HS-5 (cell line): ENCODE data around the gene DRICH1.
"Not testable (repeated sequence)": the region's sequence is repeated elsewhere in the genome, so short reads cannot be mapped to it uniquely, and the experiment has no call there.

Experiments used
- DNase-seq: peaks from one replicate; pipeline ENCODE4 v3.0.0-alpha.2; 2012; ENCODE audit warnings: low read depth

Gene DRICH1

GRCh38 chr22:23649071-23649501 lies 17.0 kb upstream of the DRICH1 start:
- no peak for DNase-seq

GRCh38 chr22:23646526-23646925 lies 14.4 kb upstream of the DRICH1 start:
- not testable (repeated sequence) for DNase-seq

DNA sequence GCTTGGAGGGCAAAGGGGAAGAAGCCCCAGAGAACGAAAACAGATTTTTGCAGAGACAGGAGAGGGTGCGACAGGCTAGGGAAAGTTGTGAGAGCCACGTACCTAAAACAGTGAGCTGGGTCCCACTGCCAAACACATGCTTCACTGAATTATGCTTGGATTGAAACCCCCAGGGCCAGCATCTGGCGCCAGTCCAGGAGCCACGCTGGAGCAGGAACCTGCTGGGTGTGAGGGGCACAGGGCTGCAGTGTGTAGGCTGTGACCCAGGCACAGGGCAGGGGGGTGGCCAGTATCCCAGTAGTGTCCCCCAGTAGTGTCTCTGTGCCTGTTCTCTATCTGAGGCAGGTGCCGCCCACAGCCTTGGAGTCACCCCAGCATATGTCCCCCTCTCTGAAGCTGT lies 8.1 kb upstream of the DRICH1 start:
- DNase-seq: not testable (repeated sequence)

- no peak for DNase-seq
Observed at GRCh38 chr22:23639661-23640060, 7.5 kb upstream of the DRICH1 start.

DNA sequence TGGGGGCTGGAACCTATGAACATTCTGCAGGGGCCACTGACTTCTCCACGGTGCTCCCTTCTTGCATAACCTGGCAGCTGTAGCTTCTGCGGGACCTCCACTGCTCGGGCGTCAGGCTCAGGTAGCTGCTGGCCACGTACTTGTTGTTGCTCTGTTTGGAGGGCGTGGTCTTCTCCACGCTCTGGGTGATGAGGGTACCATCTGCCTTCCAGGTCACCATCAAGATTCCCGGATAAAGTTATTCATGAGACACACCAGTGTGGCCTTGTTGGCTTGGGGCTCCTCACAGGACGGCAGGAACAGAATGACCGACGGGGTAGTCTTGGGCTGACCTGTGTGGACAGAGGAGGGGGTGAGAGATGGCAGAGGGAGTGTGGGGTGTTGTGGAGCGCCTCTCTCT lies 6.5 kb upstream of the DRICH1 start:
- no peak for DNase-seq

DNA sequence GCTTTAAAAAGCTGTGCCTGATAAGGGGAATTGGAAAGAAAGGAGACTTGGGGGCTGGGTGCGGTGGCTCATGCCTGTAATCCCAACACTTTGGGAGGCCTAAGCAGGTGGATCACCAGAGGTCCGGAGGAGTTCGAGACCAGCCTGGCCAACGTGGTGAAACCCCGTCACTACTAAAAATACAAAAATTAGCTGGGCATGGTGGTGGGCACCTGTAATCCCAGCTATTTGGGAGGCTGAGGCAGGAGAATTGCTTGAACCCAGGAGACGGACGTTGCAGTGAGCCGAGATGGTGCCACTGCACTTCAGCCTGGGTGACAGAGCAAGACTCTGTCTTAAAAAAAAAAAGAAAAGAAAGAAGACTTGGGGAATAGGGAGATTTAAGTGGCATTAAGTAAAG lies 3.2 kb upstream of the DRICH1 start:
- DNase-seq: not testable (repeated sequence)

DNA sequence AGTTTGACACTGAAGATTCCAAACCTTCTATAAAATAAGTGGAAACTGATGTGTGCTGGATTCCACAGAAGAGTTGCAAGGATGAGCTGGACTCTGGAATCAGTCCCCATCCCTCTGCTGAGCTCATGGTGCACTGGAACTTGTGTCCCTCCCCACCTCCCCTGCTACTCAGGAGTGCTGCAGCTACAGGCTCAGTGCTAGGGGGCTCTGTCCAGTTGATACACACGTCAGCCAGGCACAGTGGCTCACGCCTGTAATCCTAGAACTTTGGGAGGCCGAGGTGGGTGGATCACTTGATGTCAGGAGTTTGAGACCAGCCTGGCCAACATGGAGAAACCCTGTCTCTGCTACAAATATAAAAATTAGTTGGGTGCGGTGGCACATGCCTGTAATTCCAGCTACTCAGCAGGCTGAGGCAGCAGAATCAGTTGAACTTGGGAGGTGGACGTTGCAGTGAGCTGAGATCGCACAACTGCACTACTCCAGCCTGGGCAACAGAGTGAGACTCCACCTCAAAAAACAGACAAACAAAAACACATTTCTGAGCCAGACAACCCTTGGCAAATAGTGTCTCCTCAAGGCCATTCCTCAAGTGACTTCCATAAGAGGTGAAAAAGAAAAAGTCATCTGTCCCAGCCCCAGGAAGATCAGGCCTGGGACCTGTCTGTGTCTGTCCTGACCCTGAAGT lies 3.9 kb downstream of the DRICH1 start:
- not testable (repeated sequence) for DNase-seq

GRCh38 chr22:23627401-23628055 lies 4.6 kb downstream of the DRICH1 start:
- peak; percentile 18 for DNase-seq

DNA sequence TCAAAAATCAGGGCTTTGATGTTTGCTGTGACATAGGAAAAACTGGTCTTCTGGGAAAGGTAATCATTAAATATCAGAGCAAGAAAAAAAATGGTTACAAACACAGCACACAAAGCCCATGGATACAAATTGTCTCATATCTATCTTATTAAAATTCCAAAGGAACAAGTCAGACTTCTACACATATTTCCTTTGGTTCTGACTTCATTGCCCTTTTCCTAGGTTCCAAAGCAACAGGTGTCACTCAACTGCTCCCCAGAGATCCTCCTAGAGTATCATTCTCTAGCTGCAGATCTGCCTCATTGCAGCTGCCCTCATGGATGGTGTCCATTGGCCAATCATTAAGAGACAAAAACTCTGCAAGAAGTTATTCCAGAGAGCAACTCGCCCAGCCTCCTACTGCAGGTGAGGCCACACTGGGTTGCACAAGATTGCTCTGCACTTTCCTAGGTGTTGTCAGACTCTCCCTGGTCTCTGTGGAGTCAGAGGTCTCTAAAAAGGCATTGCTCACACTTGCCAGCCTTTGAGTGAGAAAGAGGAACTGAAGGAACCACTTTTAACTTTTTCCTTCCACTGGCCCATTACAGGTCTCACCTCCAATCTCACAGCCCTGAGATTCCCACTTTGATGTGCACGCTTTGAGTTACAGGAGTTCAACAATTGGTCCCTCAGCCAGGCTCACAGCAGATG lies 5.7 kb downstream of the DRICH1 start:
- no peak for DNase-seq

DNA sequence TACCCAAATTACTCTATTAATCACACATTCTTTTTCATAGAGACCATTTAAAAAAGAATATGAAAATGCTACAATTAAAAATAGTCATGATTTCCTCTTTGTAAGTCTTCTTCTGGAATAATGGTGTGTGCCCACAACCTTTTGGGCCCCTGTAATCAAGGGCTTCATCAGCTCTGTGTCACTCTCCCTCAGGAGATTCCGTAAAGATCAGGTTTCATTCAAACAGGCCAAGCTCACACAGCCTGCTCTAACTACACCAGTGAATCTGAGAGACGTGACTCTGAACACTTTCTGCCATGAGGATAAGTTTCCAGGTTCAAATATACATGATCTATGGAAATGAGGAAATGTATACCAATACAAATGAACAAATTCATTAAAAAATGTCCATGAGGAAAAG lies 9.5 kb downstream of the DRICH1 start:
- no peak for DNase-seq

- DNase-seq: not testable (repeated sequence)
Observed at GRCh38 chr22:23621916-23622315, 10.2 kb downstream of the DRICH1 start.

GRCh38 chr22:23621082-23621780 lies 10.9 kb downstream of the DRICH1 start:
- no peak for DNase-seq

GRCh38 chr22:23613193-23613972 lies 18.7 kb downstream of the DRICH1 start:
- DNase-seq: no peak

DNA sequence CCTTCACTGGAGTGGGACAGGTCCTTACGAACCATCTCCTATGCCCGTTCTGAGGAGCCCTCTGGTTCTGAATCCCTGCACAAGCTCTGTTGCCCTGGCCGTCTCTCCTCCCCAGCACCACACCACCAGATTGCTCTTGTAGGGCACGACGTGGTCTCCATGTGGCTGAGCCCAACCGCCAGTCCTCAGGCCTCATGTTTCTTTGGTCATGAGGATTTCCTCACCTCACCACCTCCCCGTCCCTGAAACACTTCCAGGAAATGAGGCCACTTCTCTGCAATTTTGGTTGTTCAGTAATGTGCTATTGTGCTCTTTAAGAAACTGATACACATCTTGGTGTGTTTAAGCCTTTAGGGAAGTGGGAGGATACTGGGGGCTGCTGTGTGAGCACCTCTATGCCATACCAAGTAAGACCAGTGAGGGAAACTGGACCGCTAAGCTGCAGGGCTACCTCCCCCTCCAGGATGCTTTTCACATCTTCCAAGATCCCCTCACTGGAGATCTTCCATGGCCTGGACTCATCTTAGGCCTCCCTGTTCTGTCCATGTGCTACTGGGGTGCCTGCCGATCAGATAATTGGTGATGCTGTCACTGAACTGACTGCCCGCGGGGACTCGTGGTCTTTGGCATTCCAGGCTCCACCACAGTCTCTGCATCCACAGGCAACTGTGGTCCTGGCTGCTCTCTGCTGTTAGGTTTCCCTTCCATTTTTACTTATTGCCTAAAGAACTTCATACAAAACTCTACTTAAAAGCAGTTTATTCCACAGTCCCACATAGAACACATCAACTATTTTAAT lies 21.9 kb downstream of the DRICH1 start:
- DNase-seq: no peak

DNA sequence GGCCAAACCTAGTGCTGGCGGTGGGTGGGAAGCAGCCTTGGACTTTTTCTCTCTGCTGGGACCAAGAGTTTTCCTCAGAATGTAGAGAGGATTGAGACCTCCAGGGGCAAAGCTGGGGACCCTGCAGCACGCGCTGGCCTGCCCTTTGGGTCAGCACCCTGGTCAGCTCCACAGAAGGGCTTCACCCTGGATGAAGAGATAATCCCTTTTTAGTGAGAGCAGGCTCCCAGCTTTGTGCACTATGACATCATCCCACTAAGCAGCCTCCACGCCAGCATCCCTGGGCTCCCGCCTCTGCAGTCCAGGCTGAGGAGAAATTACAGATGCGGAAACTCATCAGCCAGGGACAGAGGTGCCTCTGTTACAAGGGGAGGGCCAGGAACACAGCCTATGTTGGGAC lies 23.5 kb downstream of the DRICH1 start:
- no peak for DNase-seq

DNA sequence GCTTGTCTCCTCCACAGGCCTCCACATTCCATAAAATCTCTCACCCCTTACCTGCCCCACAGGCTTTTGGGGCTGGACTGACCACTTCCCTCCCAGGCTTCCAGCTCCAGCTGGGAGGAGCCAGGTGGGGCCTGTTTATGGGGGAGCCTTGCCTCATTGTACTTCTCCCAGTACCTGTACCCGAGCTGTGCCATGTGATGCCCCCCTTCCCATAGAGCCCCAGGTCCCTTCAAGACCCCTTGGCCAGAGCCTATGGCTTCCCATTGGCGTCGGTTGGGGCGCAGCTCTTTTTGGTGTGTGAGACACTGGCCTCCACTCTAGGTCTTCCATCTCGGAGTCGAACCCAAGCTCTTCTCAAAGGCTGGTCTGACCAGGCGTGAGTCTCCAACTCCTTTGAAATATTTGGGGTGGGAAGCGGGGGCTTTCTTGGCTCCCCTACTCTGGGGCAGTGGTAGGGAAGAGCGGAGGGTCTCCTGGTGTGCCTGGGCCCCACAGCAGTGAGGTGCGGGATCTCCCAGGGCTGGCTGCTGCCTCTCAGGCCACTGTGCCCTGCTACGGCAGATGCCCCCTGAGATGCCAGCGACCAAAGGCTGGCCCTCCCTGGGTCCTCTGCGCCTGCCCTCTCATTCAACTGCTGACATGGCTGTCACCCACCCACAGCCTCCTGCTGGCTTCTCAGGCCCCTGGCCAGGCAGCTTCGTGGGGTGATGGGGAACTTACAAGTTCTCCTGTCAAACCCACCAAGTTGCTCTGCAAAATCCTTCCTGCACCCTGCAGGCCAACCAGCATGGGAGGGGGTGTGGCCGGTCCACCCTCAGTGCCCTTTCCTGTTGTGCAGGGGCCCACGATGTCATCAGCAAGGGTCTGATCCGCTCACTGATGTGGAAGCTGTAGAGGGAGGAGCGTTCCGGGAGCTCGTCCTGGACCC lies 25.7 kb downstream of the DRICH1 start:
- no peak for DNase-seq

DNA sequence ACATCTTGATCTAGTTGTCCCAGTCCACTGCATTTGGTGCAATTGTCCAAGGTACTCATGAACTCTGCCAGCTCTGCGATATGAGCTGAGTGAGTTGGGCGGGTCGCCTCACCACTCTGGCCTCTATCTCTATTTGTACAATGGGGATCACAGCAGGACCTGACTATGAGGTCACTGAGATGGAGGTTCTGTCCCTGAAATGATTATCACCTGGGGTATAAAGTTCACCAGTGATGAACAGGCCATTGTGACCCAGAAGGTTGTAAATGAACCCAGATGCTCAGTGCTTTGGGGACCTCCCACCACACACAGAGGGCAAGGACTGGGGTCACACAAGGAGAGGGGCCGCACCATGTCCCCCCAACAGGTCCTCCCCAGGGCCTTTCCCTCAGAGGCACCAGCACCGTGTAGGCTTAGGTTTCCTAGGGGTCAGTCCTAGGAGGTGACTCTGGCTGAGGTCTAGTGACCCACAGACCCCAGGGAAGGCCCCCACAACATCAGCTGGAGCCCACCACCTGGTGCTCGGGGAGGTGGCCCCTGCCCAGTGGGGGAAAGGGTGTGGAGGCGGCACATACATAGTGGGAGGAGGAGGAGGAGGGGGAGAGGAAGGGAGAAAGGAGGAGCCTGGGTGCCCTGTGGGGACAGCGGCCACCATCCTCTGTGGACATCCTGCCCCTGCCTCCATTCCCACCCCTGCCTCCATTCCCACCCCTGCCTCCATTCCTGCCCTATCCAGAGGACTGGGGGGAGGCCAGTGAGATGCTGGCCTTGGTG lies 27.0 kb downstream of the DRICH1 start:
- no peak for DNase-seq

DNA sequence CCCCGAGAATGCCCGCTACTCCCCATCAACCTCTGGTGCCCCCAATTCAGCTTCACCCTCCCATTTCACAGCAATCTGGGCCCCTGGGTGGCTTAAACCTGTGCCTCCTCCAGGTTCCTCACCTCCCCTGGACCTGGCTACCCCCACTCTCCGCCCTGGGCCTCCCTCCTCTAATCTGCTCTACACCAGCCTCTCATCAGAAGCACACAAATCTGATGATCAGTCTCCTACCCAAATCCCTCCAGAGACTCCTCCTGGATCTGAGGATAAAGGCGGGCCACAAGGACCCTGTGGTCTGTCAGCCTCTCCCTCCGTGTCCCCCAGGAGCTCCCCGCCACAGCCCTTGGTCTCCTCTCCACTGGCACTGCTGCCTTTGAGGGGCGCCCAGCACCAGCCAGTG lies 28.9 kb downstream of the DRICH1 start:
- no peak for DNase-seq
